OCI-LY7 (cell line): Measurements from ENCODE around the gene TSSK3.

Experiments
- CTCF ChIP-seq: fragments of 200-600 bp; sonication (generic); conservative IDR thresholded peaks from 2 replicates; pipeline ENCODE4 v1.5.1; 2014; ENCODE audit warnings: mild to moderate bottlenecking, antibody characterized with exemption, low read length, moderate library complexity, mixed read lengths
- EZH2phosphoT487 ChIP-seq: fragments of 200-600 bp; sonication (generic); IDR thresholded peaks from 2 replicates; pipeline ENCODE4 v1.6.1; 2018; ENCODE audit warnings: low read depth, borderline replicate concordance, mild to moderate bottlenecking, mixed run types, antibody characterized with exemption, low read length, moderate library complexity, mixed read lengths

- TF ChIP-seq CTCF (no peak), EZH2phosphoT487 (no peak)
These were observed 40.5 kb upstream of the TSSK3 start for GRCh38 chr1:32321712-32322291.
